Keratinocyte (primary cell): ENCODE measurements around the gene PPARA.

Source experiments
- EZH2 ChIP-seq: IDR thresholded peaks from one replicate; pipeline ENCODE4 v1.6.1; 2012; ENCODE audit warnings: inconsistent platforms, mild to moderate bottlenecking, low read length, moderate library complexity
- TF ChIP-seq, protein P1 (sequence below), 3 experiments: IDR thresholded peaks in 1 of 3; conservative IDR thresholded peaks in 1 of 3; optimal IDR thresholded peaks in 1 of 3; 2 replicates in 2 of 3; 3 replicates in 1 of 3; pipeline versions ENCODE3 to v1.5.1; 2011; ENCODE audit warnings: low read length in 3 of 3, mild to moderate bottlenecking in 3 of 3, moderate library complexity in 2 of 3, control low read depth in 1 of 3, inconsistent platforms in 1 of 3; ENCODE audit not compliant: insufficient read depth in 2 of 3; ENCODE audit errors: extremely low read depth in 1 of 3

DNA sequence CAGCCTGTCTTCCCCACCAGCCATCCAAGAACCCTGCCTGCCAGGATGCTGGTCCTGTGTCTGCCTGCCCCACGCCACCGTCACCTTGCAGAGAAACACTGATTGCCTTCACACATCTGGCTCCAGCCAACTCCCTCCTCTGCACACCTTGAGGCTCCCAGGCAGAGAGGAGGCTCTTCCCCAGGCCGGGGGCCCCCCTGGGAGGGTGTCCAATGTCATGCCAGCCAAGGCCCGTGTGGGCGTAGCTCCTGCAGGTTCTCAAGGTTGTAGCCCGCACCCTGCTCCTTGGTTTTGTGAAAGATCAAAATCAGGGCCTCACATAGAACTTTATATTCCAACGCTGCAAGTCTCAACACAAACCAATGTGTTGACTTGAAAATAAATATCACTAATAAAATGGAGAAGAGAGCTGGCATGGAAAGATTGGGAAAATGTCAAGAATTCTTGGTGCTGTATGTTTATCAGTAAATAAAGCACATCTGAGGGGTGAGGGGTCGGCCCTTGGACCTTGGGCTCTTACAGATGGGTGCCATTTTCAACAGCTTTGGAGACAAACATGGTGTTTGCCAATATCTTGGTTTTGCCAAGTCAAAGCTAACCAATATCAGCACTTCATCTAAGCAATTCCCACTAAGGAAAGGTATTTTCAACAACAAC is 6.7 kb upstream of the PPARA start:
- TF ChIP-seq, protein P1, sequence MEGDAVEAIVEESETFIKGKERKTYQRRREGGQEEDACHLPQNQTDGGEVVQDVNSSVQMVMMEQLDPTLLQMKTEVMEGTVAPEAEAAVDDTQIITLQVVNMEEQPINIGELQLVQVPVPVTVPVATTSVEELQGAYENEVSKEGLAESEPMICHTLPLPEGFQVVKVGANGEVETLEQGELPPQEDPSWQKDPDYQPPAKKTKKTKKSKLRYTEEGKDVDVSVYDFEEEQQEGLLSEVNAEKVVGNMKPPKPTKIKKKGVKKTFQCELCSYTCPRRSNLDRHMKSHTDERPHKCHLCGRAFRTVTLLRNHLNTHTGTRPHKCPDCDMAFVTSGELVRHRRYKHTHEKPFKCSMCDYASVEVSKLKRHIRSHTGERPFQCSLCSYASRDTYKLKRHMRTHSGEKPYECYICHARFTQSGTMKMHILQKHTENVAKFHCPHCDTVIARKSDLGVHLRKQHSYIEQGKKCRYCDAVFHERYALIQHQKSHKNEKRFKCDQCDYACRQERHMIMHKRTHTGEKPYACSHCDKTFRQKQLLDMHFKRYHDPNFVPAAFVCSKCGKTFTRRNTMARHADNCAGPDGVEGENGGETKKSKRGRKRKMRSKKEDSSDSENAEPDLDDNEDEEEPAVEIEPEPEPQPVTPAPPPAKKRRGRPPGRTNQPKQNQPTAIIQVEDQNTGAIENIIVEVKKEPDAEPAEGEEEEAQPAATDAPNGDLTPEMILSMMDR (optimal IDR thresholded peaks at IDR 0.05 in 1 of 3, IDR thresholded peaks at IDR 0.05 in 1 of 3, conservative IDR thresholded peaks at IDR 0.05 in 1 of 3; ENCODE audit: extremely low read depth in 1 of 3, insufficient read depth in 2 of 3, low read length in 3 of 3), result no peak
- TF ChIP-seq EZH2, result no peak
